Subcutaneous abdominal adipose tissue (tissue), 5 donors: ENCODE data around the gene AFDN.

ENCODE experiments used
- H3K27ac ChIP-seq: one replicate; pipeline ENCODE4 v1.7.0; 2013; ENCODE audit warnings: low read depth, mild to moderate bottlenecking, inconsistent platforms, low read length, moderate library complexity
- H3K27me3 ChIP-seq, 5 donors: one replicate each; pipeline ENCODE4 v1.7.0; 2013; ENCODE audit warnings: low read length in 5 of 5, inconsistent platforms in 1 of 5; ENCODE audit not compliant: control insufficient read depth in 5 of 5, insufficient read depth in 4 of 5
- H3K36me3 ChIP-seq, 5 donors: one replicate each; pipeline ENCODE4 v1.7.0; 2013; ENCODE audit warnings: low read length in 5 of 5; ENCODE audit not compliant: control insufficient read depth in 5 of 5, insufficient read depth in 5 of 5
- H3K4me1 ChIP-seq, 5 donors: one replicate each; pipeline ENCODE4 v1.7.0; 2013; ENCODE audit warnings: low read length in 5 of 5, mild to moderate bottlenecking in 3 of 5, moderate library complexity in 1 of 5; ENCODE audit not compliant: control insufficient read depth in 5 of 5, insufficient read depth in 5 of 5
- H3K4me3 ChIP-seq, 5 donors: one replicate each; pipeline ENCODE4 v1.7.0; 2013; ENCODE audit warnings: low read length in 5 of 5, low read depth in 1 of 5
- H3K9ac ChIP-seq, 5 donors: one replicate each; pipeline ENCODE4 v1.7.0; 2013; ENCODE audit warnings: low read length in 5 of 5, mild to moderate bottlenecking in 4 of 5, moderate library complexity in 3 of 5
- H3K9me3 ChIP-seq, 5 donors: one replicate each; pipeline ENCODE4 v1.7.0; 2013; ENCODE audit warnings: low read length in 5 of 5; ENCODE audit not compliant: control insufficient read depth in 5 of 5
- donor health status: healthy.
- donor health status: healthy.
- donor health status: healthy.
- donor health status: healthy.
- donor health status: healthy.

The AFDN gene

GRCh38 chr6:168020242-168020641 lies 193.5 kb downstream of the AFDN start:
- Histone ChIP-seq H3K4me1 (peaks cover 0 to 18% (median 3%) of the 10 kb centered on the region in 5 donors), H3K27me3 (peaks cover 0 to 4% (median 3%) of the 10 kb centered on the region in 5 donors), H3K36me3 (no peaks in the 10 kb centered on the region), H3K27ac (no peak overlapping the region), H3K9ac (no peak overlapping the region), H3K4me3 (no peak overlapping the region), H3K9me3 (no peaks in the 10 kb centered on the region)

GRCh38 chr6:168021581-168021980 lies 194.9 kb downstream of the AFDN start:
- Histone ChIP-seq H3K4me1 (peaks cover 0 to 15% (median 3%) of the 10 kb centered on the region in 5 donors), H3K9ac (no peak overlapping the region), H3K4me3 (no peak overlapping the region)

More at GRCh38 chr6:168021581-168021980, 194.9 kb downstream of the AFDN start:
- Histone ChIP-seq H3K27me3 (peaks cover 0 to 3% (median 2%) of the 10 kb centered on the region in 5 donors), H3K9me3 (no peaks in the 10 kb centered on the region), H3K27ac (no peak overlapping the region), H3K36me3 (no peaks in the 10 kb centered on the region)
